GM04503 (cell line): ENCODE measurements around the gene TJP3.
A peak's percentile ranks its signal among the peaks of the same experiment; 100 is the strongest.

Experiments
- DNase-seq: peaks from one replicate; pipeline ENCODE4 v3.0.0-alpha.2; 2012; ENCODE audit warnings: low read depth

TJP3 gene

GRCh38 chr19:3670796-3671679 is 37.1 kb upstream of the TJP3 start:
- peak; percentile 21 for DNase-seq

GRCh38 chr19:3671680-3672574 is 36.3 kb upstream of the TJP3 start:
- no peak for DNase-seq

- DNase-seq, result no peak
These were observed 35.6 kb upstream of the TJP3 start for GRCh38 chr19:3672575-3672948.

GRCh38 chr19:3672993-3673392 is 35.2 kb upstream of the TJP3 start:
- no peak for DNase-seq

- no peak for DNase-seq
These were observed 34.4 kb upstream of the TJP3 start for GRCh38 chr19:3673506-3674439.

- no peak for DNase-seq
These were observed 33.2 kb upstream of the TJP3 start for GRCh38 chr19:3674784-3675543.

- no peak for DNase-seq
These were observed 30.0 kb upstream of the TJP3 start for GRCh38 chr19:3678188-3678587.

GRCh38 chr19:3679138-3679537 is 29.0 kb upstream of the TJP3 start:
- DNase-seq, result no peak

- DNase-seq, result no peak
These were observed 28.6 kb upstream of the TJP3 start for GRCh38 chr19:3679581-3679980.

GRCh38 chr19:3680939-3681338 is 27.2 kb upstream of the TJP3 start:
- DNase-seq, result no peak

GRCh38 chr19:3682286-3682685 is 25.9 kb upstream of the TJP3 start:
- DNase-seq, result no peak

- no peak for DNase-seq
These were observed 25.3 kb upstream of the TJP3 start for GRCh38 chr19:3682741-3683404.

- DNase-seq, result no peak
These were observed 24.7 kb upstream of the TJP3 start for GRCh38 chr19:3683405-3684053.

- DNase-seq, result no peak
These were observed 23.9 kb upstream of the TJP3 start for GRCh38 chr19:3684054-3684816.

GRCh38 chr19:3684817-3685410 is 23.3 kb upstream of the TJP3 start:
- DNase-seq, result no peak

GRCh38 chr19:3687393-3687773 is 20.8 kb upstream of the TJP3 start:
- DNase-seq, result no peak

- DNase-seq, result no peak
These were observed 20.1 kb upstream of the TJP3 start for GRCh38 chr19:3687774-3688706.
